WTC11 (cell line): ENCODE data around the gene NKAIN2. TPM values are rescaled to one million over a fixed set of nuclear protein-coding genes. Genes with fewer than 3 reads are reported as not detected.

Experiments
- ATAC-seq: fragments of 200-7000 bp; cut with Tn5 transposase; 2 replicates; pipeline ENCODE4 v1.10.0; 2021; ENCODE audit warnings: mild to moderate bottlenecking, moderate library complexity
- CTCF ChIA-PET: fragments of 300-600 bp; sonication (Branson Sonifier 250); formaldehyde crosslinking; loops from one replicate; lab custom pipeline; 2021; ENCODE audit warnings: antibody characterized with exemption; lab: Charles Lee
- POLR2A ChIA-PET: fragments of 350-600 bp; sonication (Branson Sonifier 250); formaldehyde crosslinking; loops from one replicate; lab custom pipeline; 2021; ENCODE audit warnings: antibody characterized with exemption; lab: Charles Lee
- DNase-seq: peaks from one replicate; pipeline ENCODE4 v3.0.0; 2021; ENCODE audit warnings: low spot score
- H3K27ac Mint-ChIP-seq: 2 replicates; pipeline ENCODE4 v1.8.0; 2021; ENCODE audit warnings: mixed read lengths
- H3K27me3 Mint-ChIP-seq: 2 replicates; pipeline ENCODE4 v1.8.0; 2021; ENCODE audit warnings: low read depth, mild to moderate bottlenecking, moderate library complexity, mixed read lengths
- H3K36me3 Mint-ChIP-seq: 2 replicates; pipeline ENCODE4 v1.8.0; 2021; ENCODE audit warnings: mixed read lengths
- H3K4me1 Mint-ChIP-seq: 2 replicates; pipeline ENCODE4 v1.8.0; 2022; ENCODE audit warnings: mixed read lengths
- H3K4me3 Mint-ChIP-seq: 2 replicates; pipeline ENCODE4 v1.8.0; 2021; ENCODE audit warnings: mild to moderate bottlenecking, moderate library complexity, mixed read lengths
- H3K9me3 Mint-ChIP-seq: 2 replicates; pipeline ENCODE4 v1.8.0; 2021; ENCODE audit warnings: mixed read lengths
- CBFB ChIP-seq: sonication (generic); formaldehyde crosslinking; IDR thresholded peaks from 2 replicates; pipeline ENCODE4 v1.8.1; 2022; ENCODE audit warnings: mild to moderate bottlenecking, low read depth, missing genetic modification reagents
- E2F1 ChIP-seq: sonication (generic); formaldehyde crosslinking; IDR thresholded peaks from 2 replicates; pipeline ENCODE4 v1.8.0; 2022; ENCODE audit warnings: mild to moderate bottlenecking, missing genetic modification reagents
- ELF4 ChIP-seq: sonication (generic); formaldehyde crosslinking; IDR thresholded peaks from 2 replicates; pipeline ENCODE4 v1.8.1; 2022; ENCODE audit warnings: low read depth, mild to moderate bottlenecking, moderate library complexity, missing genetic modification reagents
- EMX1 ChIP-seq: fragments of 250-450 bp; sonication (Bioruptor Pico); IDR thresholded peaks from 2 replicates; pipeline ENCODE4 v1.8.0; 2021; ENCODE audit warnings: mild to moderate bottlenecking
- ERG ChIP-seq: fragments of 250-450 bp; sonication (Bioruptor Pico); IDR thresholded peaks from 2 replicates; pipeline ENCODE4 v1.8.0; 2021; ENCODE audit warnings: mild to moderate bottlenecking
- FOXK1 ChIP-seq: sonication (generic); formaldehyde crosslinking; IDR thresholded peaks from 2 replicates; pipeline ENCODE4 v1.8.0; 2022; ENCODE audit warnings: mild to moderate bottlenecking, moderate library complexity, missing genetic modification reagents
- FOXP1 ChIP-seq: sonication (generic); formaldehyde crosslinking; IDR thresholded peaks from 2 replicates; pipeline ENCODE4 v1.8.0; 2022; ENCODE audit warnings: missing genetic modification reagents, mild to moderate bottlenecking, moderate library complexity, borderline replicate concordance
- GABPB1 ChIP-seq: sonication (generic); formaldehyde crosslinking; IDR thresholded peaks from 2 replicates; pipeline ENCODE4 v1.8.1; 2023; ENCODE audit warnings: mild to moderate bottlenecking, missing genetic modification reagents
- GTF2I ChIP-seq: fragments of 250-450 bp; sonication (Bioruptor Pico); conservative IDR thresholded peaks from 2 replicates; pipeline ENCODE4 v1.4.0; 2021; ENCODE audit warnings: mild to moderate bottlenecking
- HMGXB4 ChIP-seq: sonication (generic); formaldehyde crosslinking; IDR thresholded peaks from 2 replicates; pipeline ENCODE4 v1.8.1; 2023; ENCODE audit warnings: mild to moderate bottlenecking, moderate library complexity, missing genetic modification reagents
- JAZF1 ChIP-seq: fragments of 250-450 bp; sonication (Bioruptor Pico); IDR thresholded peaks from 2 replicates; pipeline ENCODE4 v1.9.0; 2021; ENCODE audit warnings: moderate library complexity, mild to moderate bottlenecking, inconsistent platforms
- MAX ChIP-seq: sonication (generic); formaldehyde crosslinking; IDR thresholded peaks from 2 replicates; pipeline ENCODE4 v1.8.0; 2022; ENCODE audit warnings: mild to moderate bottlenecking, missing genetic modification reagents
- MYBL2 ChIP-seq: sonication (generic); formaldehyde crosslinking; IDR thresholded peaks from 2 replicates; pipeline ENCODE4 v1.8.1; 2023; ENCODE audit warnings: mild to moderate bottlenecking, moderate library complexity, missing genetic modification reagents
- NR2C2 ChIP-seq: sonication (generic); formaldehyde crosslinking; IDR thresholded peaks from 2 replicates; pipeline ENCODE4 v1.8.0; 2022; ENCODE audit warnings: mild to moderate bottlenecking, missing genetic modification reagents
- OVOL2 ChIP-seq: fragments of 250-450 bp; sonication (Bioruptor Pico); IDR thresholded peaks from 2 replicates; pipeline ENCODE4 v1.9.0; 2021; ENCODE audit warnings: mild to moderate bottlenecking, borderline replicate concordance
- RELA ChIP-seq: sonication (generic); formaldehyde crosslinking; IDR thresholded peaks from 2 replicates; pipeline ENCODE4 v1.8.1; 2022; ENCODE audit warnings: missing genetic modification reagents, mild to moderate bottlenecking, borderline replicate concordance
- SMAD3 ChIP-seq: sonication (generic); formaldehyde crosslinking; IDR thresholded peaks from 2 replicates; pipeline ENCODE4 v1.8.0; 2022; ENCODE audit warnings: missing genetic modification reagents, mild to moderate bottlenecking, borderline replicate concordance
- TEAD4 ChIP-seq: sonication (generic); formaldehyde crosslinking; IDR thresholded peaks from 2 replicates; pipeline ENCODE4 v1.8.0; 2022; ENCODE audit warnings: mild to moderate bottlenecking, missing genetic modification reagents
- USF2 ChIP-seq: sonication (generic); formaldehyde crosslinking; IDR thresholded peaks from 2 replicates; pipeline ENCODE4 v1.8.1; 2023; ENCODE audit warnings: mild to moderate bottlenecking, missing genetic modification reagents, moderate library complexity
- ZNF138 ChIP-seq: sonication (generic); formaldehyde crosslinking; conservative IDR thresholded peaks from 2 replicates; pipeline ENCODE4 v1.8.1; 2022; ENCODE audit warnings: mild to moderate bottlenecking, moderate library complexity, missing genetic modification reagents
- ZNF219 ChIP-seq: sonication (generic); formaldehyde crosslinking; IDR thresholded peaks from 2 replicates; pipeline ENCODE4 v1.8.0; 2023; ENCODE audit warnings: missing genetic modification reagents, mild to moderate bottlenecking, borderline replicate concordance
- ZNF281 ChIP-seq: sonication (generic); formaldehyde crosslinking; IDR thresholded peaks from 2 replicates; pipeline ENCODE4 v1.8.0; 2023; ENCODE audit warnings: mild to moderate bottlenecking, missing genetic modification reagents
- ZNF396 ChIP-seq: fragments of 250-450 bp; sonication (Bioruptor Pico); IDR thresholded peaks from 2 replicates; pipeline ENCODE4 v1.8.0; 2021; ENCODE audit warnings: mild to moderate bottlenecking, moderate library complexity, borderline replicate concordance
- ZNF512 ChIP-seq: sonication (generic); formaldehyde crosslinking; IDR thresholded peaks from 2 replicates; pipeline ENCODE4 v1.8.1; 2022; ENCODE audit warnings: missing genetic modification reagents, borderline replicate concordance
- ZNF671 ChIP-seq: fragments of 250-450 bp; sonication (Bioruptor Pico); IDR thresholded peaks from 2 replicates; pipeline ENCODE4 v1.8.0; 2021; ENCODE audit warnings: mild to moderate bottlenecking
- ZSCAN18 ChIP-seq: fragments of 250-450 bp; sonication (Bioruptor Pico); IDR thresholded peaks from 2 replicates; pipeline ENCODE4 v2.1.2; 2022; ENCODE audit warnings: mild to moderate bottlenecking, moderate library complexity
- total RNA-seq: library from RNA; stranded (reverse); gene quantifications from 3 replicates; pipeline ENCODE4 v1.2.3, GENCODE V29; 2021

The NKAIN2 gene
- total RNA-seq, 1 experiment from 2014 or later: 0.33 TPM

GRCh38 chr6:124260337-124260736, 456.7 kb downstream of the NKAIN2 start (continued):
- TF ChIP-seq ZNF512 (CRISPR knock-in tag) (no peak), ELF4 (CRISPR knock-in tag) (no peak), ZNF671 (CRISPR knock-in tag) (no peak), EMX1 (CRISPR knock-in tag) (no peak), FOXP1 (CRISPR knock-in tag) (no peak), RELA (CRISPR knock-in tag) (no peak), MAX (CRISPR knock-in tag) (no peak), NR2C2 (CRISPR knock-in tag) (no peak), ZNF281 (no peak), FOXK1 (CRISPR knock-in tag) (no peak), ERG (no peak)

GRCh38 chr6:124269733-124270132, 466.1 kb downstream of the NKAIN2 start:
- Mint-ChIP-seq H3K27ac (no peak overlapping the region), H3K9me3 (peaks cover 27% of the 10 kb centered on the region), H3K4me1 (no peaks in the 10 kb centered on the region), H3K4me3 (no peak overlapping the region), H3K36me3 (peaks cover 12% of the 10 kb centered on the region), H3K27me3 (no peaks in the 10 kb centered on the region)
- ATAC-seq (no peak), DNase-seq (no peak)
- TF ChIP-seq OVOL2 (no peak), ZNF138 (CRISPR knock-in tag) (no peak), SMAD3 (CRISPR knock-in tag) (no peak), GABPB1 (CRISPR knock-in tag) (no peak), ZNF219 (CRISPR knock-in tag) (no peak), GTF2I (CRISPR knock-in tag) (no peak), USF2 (CRISPR knock-in tag) (no peak), HMGXB4 (CRISPR knock-in tag) (no peak), CBFB (CRISPR knock-in tag) (no peak), MYBL2 (CRISPR knock-in tag) (no peak), E2F1 (CRISPR knock-in tag) (no peak), ERG (no peak), ZSCAN18 (CRISPR knock-in tag) (no peak), ZNF396 (no peak), JAZF1 (CRISPR knock-in tag) (no peak), TEAD4 (CRISPR knock-in tag) (no peak)
- POLR2A ChIA-PET: no interaction called here
- CTCF ChIA-PET: no interaction called here
